HepG2 (cell line): ENCODE measurements around the gene ATP2B2. TPM values are rescaled to one million over a fixed set of nuclear protein-coding genes. Genes with fewer than 3 reads are reported as not detected.
A peak's percentile ranks its signal among the peaks of the same experiment; 100 is the strongest.

ENCODE experiments used
- NR2F1 ChIP-seq, 2 experiments: fragments of 450-650 bp in 1 of 2; formaldehyde crosslinking in 1 of 2; IDR thresholded peaks; 2 replicates each; pipeline versions ENCODE4 v1.5.0 to v1.6.1; 2016 to 2020; ENCODE audit warnings: mild to moderate bottlenecking in 1 of 2, missing compliant biosample characterization in 1 of 2, missing genetic modification reagents in 1 of 2, moderate library complexity in 1 of 2
- RARA ChIP-seq: IDR thresholded peaks from 2 replicates; pipeline ENCODE4 v1.6.1; 2016; ENCODE audit warnings: missing genetic modification reagents, missing compliant biosample characterization
- ZFX ChIP-seq: sonication (generic); formaldehyde crosslinking; IDR thresholded peaks from 2 replicates; pipeline ENCODE4 v1.4.0; 2020; ENCODE audit warnings: mild to moderate bottlenecking, low read depth, missing genetic modification reagents, moderate library complexity
- ZNF367 ChIP-seq: sonication (generic); formaldehyde crosslinking; IDR thresholded peaks from 2 replicates; pipeline ENCODE4 v1.4.0; 2020; ENCODE audit warnings: missing genetic modification reagents, borderline replicate concordance
- polyA plus RNA-seq, 8 experiments: library from polyadenylated mRNA; depleted of rRNA in 3 of 8; stranded (reverse) in 7 of 8; unstranded in 1 of 8; fragments of >200 nt; fragmentation: Illumina TruSeq in 4 of 8; extraction: Trizol in 4 of 8; gene quantifications; 2 replicates each; pipeline versions ENCODE4 v1.2.1 to v1.2.3, GENCODE V29; 2011 to 2016; ENCODE audit warnings: low read depth in 4 of 8, missing spikeins in 1 of 8, mixed read lengths in 1 of 8; ENCODE audit not compliant: insufficient read depth in 1 of 8
- total RNA-seq, 5 experiments: library from RNA; depleted of rRNA; stranded (reverse); fragments of >200 nt; fragmentation: Illumina TruSeq; extraction: Trizol; gene quantifications; 2 replicates each; pipeline ENCODE4 v1.2.3, GENCODE V29; 2016; ENCODE audit warnings: low read depth in 1 of 5
- TF ChIP-seq, protein P1 (sequence below): IDR thresholded peaks from 2 replicates; pipeline ENCODE4 v1.6.1; 2016; ENCODE audit warnings: low read depth
- TF ChIP-seq, protein P2 (sequence below): sonication (generic); formaldehyde crosslinking; IDR thresholded peaks from 2 replicates; pipeline ENCODE4 v1.5.1; 2020; ENCODE audit warnings: mild to moderate bottlenecking, missing genetic modification reagents, moderate library complexity

The ATP2B2 gene
- total and polyA plus RNA-seq, 2 of the 13 experiments (the other 11 are each of a cell fraction or from before 2014, with no cell fraction given): 1.5 to 2.3 TPM

DNA sequence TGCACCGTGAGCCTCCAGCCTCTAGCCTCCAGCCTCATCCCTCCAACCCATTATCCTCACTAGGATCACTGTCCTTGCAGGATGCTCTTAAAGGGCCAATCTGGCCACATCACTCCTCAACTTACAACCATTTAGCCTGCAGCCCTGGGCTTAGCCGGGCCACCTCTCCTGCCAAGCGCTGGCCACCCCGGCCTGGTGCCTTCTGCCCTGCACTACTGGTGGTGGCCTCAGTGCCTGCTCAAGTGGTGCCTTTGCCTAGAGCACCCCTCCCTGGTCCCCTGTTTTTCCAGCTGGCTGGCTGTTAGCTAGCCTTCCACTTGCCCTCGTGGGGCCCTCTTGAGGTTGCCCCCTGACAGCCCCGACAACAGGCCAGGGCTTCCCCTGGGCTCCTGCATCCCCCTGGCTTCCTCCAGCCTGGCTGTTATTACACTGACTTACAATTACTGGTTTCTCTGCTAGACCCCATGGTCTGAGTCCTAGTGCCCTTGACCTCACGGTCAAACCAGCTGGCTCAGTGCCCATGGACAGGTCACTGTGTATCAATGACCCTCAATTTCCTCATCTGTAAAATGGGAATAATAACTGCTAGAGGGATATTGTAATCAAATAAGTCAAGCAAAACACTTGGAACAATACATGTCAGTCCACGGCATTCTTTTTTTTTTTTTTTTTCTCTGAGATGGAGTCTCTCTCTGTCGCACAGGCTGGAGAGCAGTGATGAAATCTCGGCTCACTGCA, 15.5 kb downstream of the ATP2B2 start (continued):
- TF ChIP-seq, protein P1, sequence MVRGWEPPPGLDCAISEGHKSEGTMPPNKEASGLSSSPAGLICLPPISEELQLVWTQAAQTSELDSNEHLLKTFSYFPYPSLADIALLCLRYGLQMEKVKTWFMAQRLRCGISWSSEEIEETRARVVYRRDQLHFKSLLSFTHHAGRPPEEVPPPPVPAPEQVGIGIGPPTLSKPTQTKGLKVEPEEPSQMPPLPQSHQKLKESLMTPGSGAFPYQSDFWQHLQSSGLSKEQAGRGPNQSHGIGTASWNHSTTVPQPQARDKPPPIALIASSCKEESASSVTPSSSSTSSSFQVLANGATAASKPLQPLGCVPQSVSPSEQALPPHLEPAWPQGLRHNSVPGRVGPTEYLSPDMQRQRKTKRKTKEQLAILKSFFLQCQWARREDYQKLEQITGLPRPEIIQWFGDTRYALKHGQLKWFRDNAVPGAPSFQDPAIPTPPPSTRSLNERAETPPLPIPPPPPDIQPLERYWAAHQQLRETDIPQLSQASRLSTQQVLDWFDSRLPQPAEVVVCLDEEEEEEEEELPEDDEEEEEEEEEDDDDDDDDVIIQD (CRISPR knock-in tag): no peak
- TF ChIP-seq NR2F1 (CRISPR knock-in tag; IDR thresholded peaks at IDR 0.05) (peak; percentile 6 to 45; a peak in 2 of 4 replicates), RARA (peak; percentile 39; the same call in 1 of the 2 replicates), ZFX (CRISPR knock-in tag) (0 out of 2 replicates have a peak, but pooled peaks have one; percentile 8), ZNF367 (CRISPR knock-in tag) (no peak)
- TF ChIP-seq, protein P2, sequence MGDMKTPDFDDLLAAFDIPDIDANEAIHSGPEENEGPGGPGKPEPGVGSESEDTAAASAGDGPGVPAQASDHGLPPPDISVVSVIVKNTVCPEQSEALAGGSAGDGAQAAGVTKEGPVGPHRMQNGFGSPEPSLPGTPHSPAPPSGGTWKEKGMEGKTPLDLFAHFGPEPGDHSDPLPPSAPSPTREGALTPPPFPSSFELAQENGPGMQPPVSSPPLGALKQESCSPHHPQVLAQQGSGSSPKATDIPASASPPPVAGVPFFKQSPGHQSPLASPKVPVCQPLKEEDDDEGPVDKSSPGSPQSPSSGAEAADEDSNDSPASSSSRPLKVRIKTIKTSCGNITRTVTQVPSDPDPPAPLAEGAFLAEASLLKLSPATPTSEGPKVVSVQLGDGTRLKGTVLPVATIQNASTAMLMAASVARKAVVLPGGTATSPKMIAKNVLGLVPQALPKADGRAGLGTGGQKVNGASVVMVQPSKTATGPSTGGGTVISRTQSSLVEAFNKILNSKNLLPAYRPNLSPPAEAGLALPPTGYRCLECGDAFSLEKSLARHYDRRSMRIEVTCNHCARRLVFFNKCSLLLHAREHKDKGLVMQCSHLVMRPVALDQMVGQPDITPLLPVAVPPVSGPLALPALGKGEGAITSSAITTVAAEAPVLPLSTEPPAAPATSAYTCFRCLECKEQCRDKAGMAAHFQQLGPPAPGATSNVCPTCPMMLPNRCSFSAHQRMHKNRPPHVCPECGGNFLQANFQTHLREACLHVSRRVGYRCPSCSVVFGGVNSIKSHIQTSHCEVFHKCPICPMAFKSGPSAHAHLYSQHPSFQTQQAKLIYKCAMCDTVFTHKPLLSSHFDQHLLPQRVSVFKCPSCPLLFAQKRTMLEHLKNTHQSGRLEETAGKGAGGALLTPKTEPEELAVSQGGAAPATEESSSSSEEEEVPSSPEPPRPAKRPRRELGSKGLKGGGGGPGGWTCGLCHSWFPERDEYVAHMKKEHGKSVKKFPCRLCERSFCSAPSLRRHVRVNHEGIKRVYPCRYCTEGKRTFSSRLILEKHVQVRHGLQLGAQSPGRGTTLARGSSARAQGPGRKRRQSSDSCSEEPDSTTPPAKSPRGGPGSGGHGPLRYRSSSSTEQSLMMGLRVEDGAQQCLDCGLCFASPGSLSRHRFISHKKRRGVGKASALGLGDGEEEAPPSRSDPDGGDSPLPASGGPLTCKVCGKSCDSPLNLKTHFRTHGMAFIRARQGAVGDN (CRISPR knock-in tag): peak; percentile 16; the same call in 1 of the 2 replicates
